Measurements from ENCODE around the gene SEC22A. TPM values are rescaled to one million over a fixed set of nuclear protein-coding genes. Genes with fewer than 3 reads are reported as not detected.

SEC22A gene
- total RNA-seq, 1 donor from 2014 or later = 17.7 TPM

DNA sequence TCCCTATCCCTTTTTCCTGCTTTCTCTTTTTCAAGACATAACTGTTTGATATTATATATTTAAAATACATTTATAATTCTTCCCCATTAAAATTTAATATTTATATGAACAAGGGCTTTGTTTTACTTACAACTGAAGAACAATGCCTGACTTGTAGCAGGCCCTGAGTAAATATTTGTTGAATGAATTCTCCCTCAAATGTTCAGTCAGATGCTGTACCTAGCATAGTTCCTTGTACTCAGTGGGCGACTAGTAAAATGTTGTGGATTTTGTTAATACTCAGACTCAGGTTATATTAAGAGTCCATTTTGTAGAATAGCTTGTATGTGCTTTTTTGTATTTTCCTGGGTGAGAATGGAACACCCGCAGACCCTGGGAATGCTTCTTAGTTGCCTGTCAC is 69.1 kb downstream of the SEC22A start:
- no peak for TF ChIP-seq POLR2A (IDR thresholded peaks at IDR 0.05)
- no peak for TF ChIP-seq POLR2AphosphoS5 (IDR thresholded peaks at IDR 0.05; ENCODE audit: insufficient read depth in 1 of 2, low read depth in 1 of 2)
- TF ChIP-seq, protein P1, sequence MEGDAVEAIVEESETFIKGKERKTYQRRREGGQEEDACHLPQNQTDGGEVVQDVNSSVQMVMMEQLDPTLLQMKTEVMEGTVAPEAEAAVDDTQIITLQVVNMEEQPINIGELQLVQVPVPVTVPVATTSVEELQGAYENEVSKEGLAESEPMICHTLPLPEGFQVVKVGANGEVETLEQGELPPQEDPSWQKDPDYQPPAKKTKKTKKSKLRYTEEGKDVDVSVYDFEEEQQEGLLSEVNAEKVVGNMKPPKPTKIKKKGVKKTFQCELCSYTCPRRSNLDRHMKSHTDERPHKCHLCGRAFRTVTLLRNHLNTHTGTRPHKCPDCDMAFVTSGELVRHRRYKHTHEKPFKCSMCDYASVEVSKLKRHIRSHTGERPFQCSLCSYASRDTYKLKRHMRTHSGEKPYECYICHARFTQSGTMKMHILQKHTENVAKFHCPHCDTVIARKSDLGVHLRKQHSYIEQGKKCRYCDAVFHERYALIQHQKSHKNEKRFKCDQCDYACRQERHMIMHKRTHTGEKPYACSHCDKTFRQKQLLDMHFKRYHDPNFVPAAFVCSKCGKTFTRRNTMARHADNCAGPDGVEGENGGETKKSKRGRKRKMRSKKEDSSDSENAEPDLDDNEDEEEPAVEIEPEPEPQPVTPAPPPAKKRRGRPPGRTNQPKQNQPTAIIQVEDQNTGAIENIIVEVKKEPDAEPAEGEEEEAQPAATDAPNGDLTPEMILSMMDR (IDR thresholded peaks at IDR 0.05) = no peak
- intact Hi-C loops (cut with DNase I) = no loop called here
- H3K4me3 ChIP-seq = no peak overlapping the region

DNA sequence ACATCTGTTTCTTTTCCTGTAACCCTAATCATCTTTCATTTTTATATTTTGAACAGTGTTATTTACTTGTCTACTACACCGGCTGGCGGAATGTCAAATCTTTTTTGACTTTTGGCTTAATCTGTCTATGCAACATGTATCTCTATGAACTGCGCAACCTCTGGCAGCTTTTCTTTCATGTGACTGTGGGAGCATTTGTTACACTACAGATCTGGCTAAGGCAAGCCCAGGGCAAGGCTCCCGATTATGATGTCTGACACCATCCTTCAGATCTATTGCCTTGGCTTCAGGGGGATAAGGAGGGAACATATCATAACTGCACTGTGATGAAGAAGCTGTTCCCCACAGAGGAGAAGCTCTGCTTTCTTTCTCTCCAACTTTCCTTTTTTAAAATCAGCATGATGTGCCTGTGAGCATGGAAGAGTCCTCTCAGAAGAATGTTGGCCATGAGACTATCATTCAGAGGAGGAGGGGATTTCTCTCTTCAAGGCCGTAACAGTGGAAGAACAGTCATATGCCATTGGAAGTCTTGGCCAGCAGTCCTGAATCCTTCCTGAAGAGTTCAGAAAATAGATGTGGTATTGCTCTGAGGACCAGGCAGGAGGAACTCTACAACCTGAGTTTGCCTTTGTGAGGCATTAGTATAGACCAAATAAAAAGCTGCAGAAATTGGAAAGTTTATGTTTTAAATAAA is 69.9 kb downstream of the SEC22A start:
- Histone ChIP-seq H3K9me3 (no peaks in the 10 kb centered on the region), H3K27me3 (no peaks in the 10 kb centered on the region), H3K4me1 (peaks cover 12% of the 10 kb centered on the region), H3K36me3 (no peaks in the 10 kb centered on the region), H3K27ac (no peak overlapping the region), H3K4me3 (no peak overlapping the region)
- DNase-seq (ENCODE audit: extremely low spot score in 2 of 2) = no peak
- intact Hi-C loops (cut with DNase I) = no loop called here
- no peak for TF ChIP-seq POLR2A (IDR thresholded peaks at IDR 0.05)
- TF ChIP-seq, protein P1 (IDR thresholded peaks at IDR 0.05) = no peak

More for the DNA sequence above, 69.1 kb downstream of the SEC22A start:
- Histone ChIP-seq H3K4me1 (peaks cover 12% of the 10 kb centered on the region), H3K27ac (no peak overlapping the region), H3K36me3 (no peaks in the 10 kb centered on the region), H3K9me3 (no peaks in the 10 kb centered on the region), H3K27me3 (no peaks in the 10 kb centered on the region)
- DNase-seq (ENCODE audit: extremely low spot score in 2 of 2) = no peak

DNA sequence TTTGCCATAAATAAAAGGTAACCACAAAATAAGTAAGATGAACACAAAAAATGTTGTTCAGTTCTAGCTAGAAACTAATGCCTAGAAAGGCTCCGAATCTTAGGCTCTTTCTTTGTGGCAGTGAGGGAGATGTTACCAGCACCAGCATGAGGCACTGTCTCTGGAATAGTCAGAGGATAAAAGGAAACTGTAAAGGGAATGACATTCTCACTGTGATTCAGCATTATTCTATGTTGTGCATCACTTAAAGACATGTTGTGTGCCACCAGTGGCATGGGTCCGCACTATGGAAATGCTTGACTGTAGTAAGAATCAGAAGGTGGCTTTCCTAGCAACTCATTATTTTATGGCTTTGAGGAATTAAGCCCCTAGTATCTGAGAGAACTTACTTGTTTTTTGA is 70.8 kb downstream of the SEC22A start:
- Histone ChIP-seq H3K4me3 (no peak overlapping the region), H3K27me3 (no peaks in the 10 kb centered on the region), H3K4me1 (peaks cover 12% of the 10 kb centered on the region), H3K27ac (peak overlapping the region; percentile 50), H3K9me3 (no peaks in the 10 kb centered on the region), H3K36me3 (no peaks in the 10 kb centered on the region)
- intact Hi-C loops (cut with DNase I) = no loop called here
- TF ChIP-seq POLR2AphosphoS5 (IDR thresholded peaks at IDR 0.05; ENCODE audit: insufficient read depth in 1 of 2, low read depth in 1 of 2) = no peak
- TF ChIP-seq POLR2A (IDR thresholded peaks at IDR 0.05) = no peak
- DNase-seq (ENCODE audit: extremely low spot score in 2 of 2) = no peak

DNA sequence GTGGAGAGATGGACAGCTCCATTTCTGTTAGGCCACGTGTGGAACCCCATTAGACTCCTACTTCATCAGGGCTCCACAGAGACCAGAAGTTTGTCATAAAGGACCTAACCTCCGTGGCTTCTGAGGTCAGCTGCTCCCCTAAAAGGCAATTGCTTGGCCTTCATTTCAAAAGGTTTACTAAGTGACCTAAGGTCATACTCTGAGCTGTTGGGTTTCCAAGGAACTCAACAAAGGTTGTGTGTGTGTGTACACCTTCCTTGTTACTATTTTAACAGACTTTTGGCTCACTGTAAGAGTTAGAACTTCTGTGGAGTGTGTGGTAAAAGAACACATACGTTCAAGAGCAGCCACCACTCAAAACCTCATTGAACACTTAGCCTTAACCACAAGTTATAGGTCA is 73.9 kb downstream of the SEC22A start:
- no peak for DNase-seq (ENCODE audit: extremely low spot score in 2 of 2)
- Histone ChIP-seq H3K9me3 (no peaks in the 10 kb centered on the region), H3K4me3 (no peak overlapping the region), H3K27me3 (no peaks in the 10 kb centered on the region), H3K27ac (no peak overlapping the region), H3K36me3 (no peaks in the 10 kb centered on the region), H3K4me1 (peaks cover 12% of the 10 kb centered on the region)
- intact Hi-C loops (cut with DNase I) = no loop called here
- TF ChIP-seq, protein P1 (IDR thresholded peaks at IDR 0.05) = no peak

DNA sequence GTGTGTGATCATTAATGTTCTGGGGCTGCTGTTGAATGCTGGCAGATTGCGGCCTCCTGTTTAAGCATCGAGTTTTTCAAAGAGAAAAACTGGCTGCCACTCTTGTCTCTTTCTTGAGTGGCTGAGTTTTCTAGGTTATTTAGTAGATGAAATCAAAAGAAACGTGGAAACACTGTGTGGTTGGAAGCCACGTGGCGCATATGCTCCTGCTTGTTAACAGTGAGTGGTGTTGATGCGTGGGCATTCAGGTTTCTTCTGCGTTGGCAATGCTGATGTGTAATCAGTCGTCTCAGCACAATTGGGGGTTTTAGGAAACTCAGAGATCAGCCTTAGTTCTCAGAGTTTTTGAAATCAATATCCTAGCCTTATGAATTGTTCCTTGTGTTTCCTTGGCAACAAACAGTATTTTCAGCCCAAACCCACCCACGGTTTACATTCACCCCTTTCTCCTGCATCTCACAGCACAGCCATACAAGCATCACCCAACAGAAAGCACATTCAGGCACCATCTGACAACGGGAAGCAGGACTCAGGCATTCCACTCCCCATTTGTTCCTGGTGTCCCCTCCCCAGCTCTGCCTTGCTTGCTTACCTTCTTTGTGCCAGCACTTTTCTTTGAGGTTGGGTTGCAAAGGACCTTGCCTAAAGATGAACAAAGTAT is 74.7 kb downstream of the SEC22A start:
- DNase-seq (ENCODE audit: extremely low spot score in 2 of 2) = no peak
- H3K9me3 ChIP-seq = no peaks in the 10 kb centered on the region
- H3K36me3 ChIP-seq = no peaks in the 10 kb centered on the region
- intact Hi-C loops (cut with DNase I) = no loop called here
- H3K27me3 ChIP-seq = no peaks in the 10 kb centered on the region
- no peak overlapping the region for H3K27ac ChIP-seq
- H3K4me3 ChIP-seq = no peak overlapping the region
- TF ChIP-seq POLR2AphosphoS5 (IDR thresholded peaks at IDR 0.05; ENCODE audit: insufficient read depth in 1 of 2, low read depth in 1 of 2) = no peak
- TF ChIP-seq POLR2A (IDR thresholded peaks at IDR 0.05) = no peak
- TF ChIP-seq, protein P1 (IDR thresholded peaks at IDR 0.05) = no peak
- H3K4me1 ChIP-seq = peaks cover 12% of the 10 kb centered on the region
